ENCODE results near the gene DNM3. TPM values are rescaled to one million over a fixed set of nuclear protein-coding genes. Genes with fewer than 3 reads are reported as not detected.

The DNM3 gene
- total and polyA plus RNA-seq, 5 donors from 2014 or later = 0.76 to 5.5 (median 1.6) TPM

- H3K36me3 Mint-ChIP-seq = peaks cover 9% of the 10 kb centered on the region
Measured at GRCh38 chr1:172416496-172417035, 575.3 kb downstream of the DNM3 start.

GRCh38 chr1:172417557-172417956 is 576.3 kb downstream of the DNM3 start:
- no peak overlapping the region for H3K4me3 Mint-ChIP-seq
- H3K4me1 Mint-ChIP-seq = peaks cover 0 to 8% (median 4%) of the 10 kb centered on the region in 4 donors
- no peak overlapping the region for H3K27ac Mint-ChIP-seq

More at GRCh38 chr1:172416496-172417035, 575.3 kb downstream of the DNM3 start:
- Mint-ChIP-seq H3K4me1 (peaks cover 0 to 8% (median 4%) of the 10 kb centered on the region in 4 donors), H3K4me3 (no peak overlapping the region), H3K9me3 (no peaks in the 10 kb centered on the region), H3K27me3 (no peaks in the 10 kb centered on the region), H3K27ac (no peak overlapping the region)
- Histone ChIP-seq H3K36me3 (ENCODE audit: control insufficient read depth, insufficient read depth, low read length) (no peaks in the 10 kb centered on the region), H3K4me1 (ENCODE audit: control insufficient read depth, insufficient read depth, low read length, poor library complexity, severe bottlenecking) (no peaks in the 10 kb centered on the region), H3K9me3 (ENCODE audit: control insufficient read depth in 2 of 2, low read length in 2 of 2) (no peaks in the 10 kb centered on the region), H3K27ac (ENCODE audit: insufficient read depth, low read length, poor library complexity, severe bottlenecking) (no peak overlapping the region), H3K27me3 (ENCODE audit: control insufficient read depth, insufficient read depth, low read length) (no peaks in the 10 kb centered on the region), H3K4me3 (ENCODE audit: low read depth, low read length) (no peak overlapping the region)
- DNase-seq (no peak), ATAC-seq (ENCODE audit: low read depth in 2 of 2) (no peak)

GRCh38 chr1:172420385-172420784 is 579.1 kb downstream of the DNM3 start, which contains the start of gene C1orf105:
C1orf105 (plus strand) TSS chr1:172420685; CDS start chr1:172420886, 201 bp downstream.
- Histone ChIP-seq H3K4me1 (ENCODE audit: control insufficient read depth, insufficient read depth, low read length, poor library complexity, severe bottlenecking) (no peaks in the 10 kb centered on the region), H3K4me3 (ENCODE audit: low read depth, low read length) (no peak within 1 kb of the TSS), H3K27ac (ENCODE audit: insufficient read depth, low read length, poor library complexity, severe bottlenecking) (no peak within 1 kb of the TSS), H3K36me3 (ENCODE audit: control insufficient read depth, insufficient read depth, low read length) (no peaks in the 10 kb centered on the region), H3K9me3 (ENCODE audit: control insufficient read depth in 2 of 2, low read length in 2 of 2) (no peaks in the 10 kb centered on the region), H3K27me3 (ENCODE audit: control insufficient read depth, insufficient read depth, low read length) (no peaks in the 10 kb centered on the region)
- Mint-ChIP-seq H3K4me3 (no peak within 1 kb of the TSS), H3K9me3 (no peaks in the 10 kb centered on the region), H3K36me3 (no peaks in the 10 kb centered on the region), H3K27me3 (no peaks in the 10 kb centered on the region), H3K27ac (no peak within 1 kb of the TSS), H3K4me1 (peaks cover 0 to 10% (median 4%) of the 10 kb centered on the region in 4 donors)
- DNase-seq = no peak
- no peak for ATAC-seq (ENCODE audit: low read depth in 2 of 2)

More at GRCh38 chr1:172417557-172417956, 576.3 kb downstream of the DNM3 start:
- H3K36me3 Mint-ChIP-seq = peaks cover 5% of the 10 kb centered on the region
- H3K4me1 ChIP-seq (ENCODE audit: control insufficient read depth, insufficient read depth, low read length, poor library complexity, severe bottlenecking) = no peaks in the 10 kb centered on the region
- no peaks in the 10 kb centered on the region for H3K36me3 ChIP-seq (ENCODE audit: control insufficient read depth, insufficient read depth, low read length)
- H3K9me3 ChIP-seq (ENCODE audit: control insufficient read depth in 2 of 2, low read length in 2 of 2) = no peaks in the 10 kb centered on the region
- H3K27ac ChIP-seq (ENCODE audit: insufficient read depth, low read length, poor library complexity, severe bottlenecking) = no peak overlapping the region
- no peaks in the 10 kb centered on the region for H3K27me3 ChIP-seq (ENCODE audit: control insufficient read depth, insufficient read depth, low read length)
- H3K4me3 ChIP-seq (ENCODE audit: low read depth, low read length) = no peak overlapping the region
- no peaks in the 10 kb centered on the region for H3K9me3 Mint-ChIP-seq
- H3K27me3 Mint-ChIP-seq = no peaks in the 10 kb centered on the region
- no peak for DNase-seq
- no peak for ATAC-seq (ENCODE audit: low read depth in 2 of 2)

- Histone ChIP-seq H3K36me3 (ENCODE audit: control insufficient read depth, insufficient read depth, low read length) (no peaks in the 10 kb centered on the region), H3K9me3 (ENCODE audit: control insufficient read depth in 2 of 2, low read length in 2 of 2) (no peaks in the 10 kb centered on the region), H3K27me3 (ENCODE audit: control insufficient read depth, insufficient read depth, low read length) (no peaks in the 10 kb centered on the region), H3K4me1 (ENCODE audit: control insufficient read depth, insufficient read depth, low read length, poor library complexity, severe bottlenecking) (peaks cover 3% of the 10 kb centered on the region), H3K27ac (ENCODE audit: insufficient read depth, low read length, poor library complexity, severe bottlenecking) (no peak overlapping the region), H3K4me3 (ENCODE audit: low read depth, low read length) (no peak overlapping the region)
- H3K27me3 Mint-ChIP-seq = no peaks in the 10 kb centered on the region
- DNase-seq (no peak), ATAC-seq (ENCODE audit: low read depth in 2 of 2) (no peak)
- no peak overlapping the region for H3K4me3 Mint-ChIP-seq
- H3K4me1 Mint-ChIP-seq = peaks cover 0 to 10% (median 2%) of the 10 kb centered on the region in 4 donors
- no peak overlapping the region for H3K27ac Mint-ChIP-seq
- H3K36me3 Mint-ChIP-seq = no peaks in the 10 kb centered on the region
- no peaks in the 10 kb centered on the region for H3K9me3 Mint-ChIP-seq
Measured at GRCh38 chr1:172421974-172422604, 580.8 kb downstream of the DNM3 start.

- no peaks in the 10 kb centered on the region for H3K9me3 Mint-ChIP-seq
- H3K36me3 ChIP-seq (ENCODE audit: control insufficient read depth, insufficient read depth, low read length) = no peaks in the 10 kb centered on the region
- peaks cover 0 to 10% (median 2%) of the 10 kb centered on the region in 4 donors for H3K4me1 Mint-ChIP-seq
- H3K4me1 ChIP-seq (ENCODE audit: control insufficient read depth, insufficient read depth, low read length, poor library complexity, severe bottlenecking) = peaks cover 3% of the 10 kb centered on the region
- no peak overlapping the region for H3K4me3 Mint-ChIP-seq
- H3K4me3 ChIP-seq (ENCODE audit: low read depth, low read length) = no peak overlapping the region
- DNase-seq = no peak
- no peaks in the 10 kb centered on the region for H3K27me3 ChIP-seq (ENCODE audit: control insufficient read depth, insufficient read depth, low read length)
- no peaks in the 10 kb centered on the region for H3K27me3 Mint-ChIP-seq
- no peaks in the 10 kb centered on the region for H3K36me3 Mint-ChIP-seq
- no peak overlapping the region for H3K27ac Mint-ChIP-seq
- no peak for ATAC-seq (ENCODE audit: low read depth in 2 of 2)
- no peaks in the 10 kb centered on the region for H3K9me3 ChIP-seq (ENCODE audit: control insufficient read depth in 2 of 2, low read length in 2 of 2)
- no peak overlapping the region for H3K27ac ChIP-seq (ENCODE audit: insufficient read depth, low read length, poor library complexity, severe bottlenecking)
Measured at GRCh38 chr1:172423336-172423735, 582.0 kb downstream of the DNM3 start.

GRCh38 chr1:172425339-172425738 is 584.0 kb downstream of the DNM3 start:
- H3K36me3 ChIP-seq (ENCODE audit: control insufficient read depth, insufficient read depth, low read length) = no peaks in the 10 kb centered on the region
- Mint-ChIP-seq H3K4me1 (peaks cover 0 to 21% (median 9%) of the 10 kb centered on the region in 4 donors), H3K36me3 (no peaks in the 10 kb centered on the region), H3K9me3 (no peaks in the 10 kb centered on the region), H3K4me3 (no peak overlapping the region), H3K27me3 (no peaks in the 10 kb centered on the region), H3K27ac (no peak overlapping the region)
- no peak overlapping the region for H3K27ac ChIP-seq (ENCODE audit: insufficient read depth, low read length, poor library complexity, severe bottlenecking)
- H3K4me3 ChIP-seq (ENCODE audit: low read depth, low read length) = no peak overlapping the region
- H3K9me3 ChIP-seq (ENCODE audit: control insufficient read depth in 2 of 2, low read length in 2 of 2) = no peaks in the 10 kb centered on the region
- DNase-seq (no peak), ATAC-seq (ENCODE audit: low read depth in 2 of 2) (no peak)
- H3K27me3 ChIP-seq (ENCODE audit: control insufficient read depth, insufficient read depth, low read length) = no peaks in the 10 kb centered on the region
- peaks cover 6% of the 10 kb centered on the region for H3K4me1 ChIP-seq (ENCODE audit: control insufficient read depth, insufficient read depth, low read length, poor library complexity, severe bottlenecking)

GRCh38 chr1:172427191-172427590 is 585.9 kb downstream of the DNM3 start:
- H3K4me3 ChIP-seq (ENCODE audit: low read depth, low read length) = peak overlapping the region; percentile 58
- H3K27me3 Mint-ChIP-seq = no peaks in the 10 kb centered on the region

More at GRCh38 chr1:172427191-172427590, 585.9 kb downstream of the DNM3 start:
- Mint-ChIP-seq H3K27ac (no peak overlapping the region), H3K36me3 (no peaks in the 10 kb centered on the region), H3K9me3 (no peaks in the 10 kb centered on the region), H3K4me3 (no peak overlapping the region), H3K4me1 (peaks cover 1 to 30% (median 21%) of the 10 kb centered on the region in 4 donors)
- Histone ChIP-seq H3K27ac (ENCODE audit: insufficient read depth, low read length, poor library complexity, severe bottlenecking) (peak overlapping the region; percentile 24), H3K27me3 (ENCODE audit: control insufficient read depth, insufficient read depth, low read length) (no peaks in the 10 kb centered on the region), H3K9me3 (ENCODE audit: control insufficient read depth in 2 of 2, low read length in 2 of 2) (no peaks in the 10 kb centered on the region), H3K36me3 (ENCODE audit: control insufficient read depth, insufficient read depth, low read length) (no peaks in the 10 kb centered on the region), H3K4me1 (ENCODE audit: control insufficient read depth, insufficient read depth, low read length, poor library complexity, severe bottlenecking) (peaks cover 22% of the 10 kb centered on the region)
- DNase-seq (peak in 2 of 3 donors; percentile 29 to 69), ATAC-seq (ENCODE audit: low read depth in 2 of 2) (peak; percentile 25 to 29)
